ENCODE results near the gene SRGAP3.

DNA sequence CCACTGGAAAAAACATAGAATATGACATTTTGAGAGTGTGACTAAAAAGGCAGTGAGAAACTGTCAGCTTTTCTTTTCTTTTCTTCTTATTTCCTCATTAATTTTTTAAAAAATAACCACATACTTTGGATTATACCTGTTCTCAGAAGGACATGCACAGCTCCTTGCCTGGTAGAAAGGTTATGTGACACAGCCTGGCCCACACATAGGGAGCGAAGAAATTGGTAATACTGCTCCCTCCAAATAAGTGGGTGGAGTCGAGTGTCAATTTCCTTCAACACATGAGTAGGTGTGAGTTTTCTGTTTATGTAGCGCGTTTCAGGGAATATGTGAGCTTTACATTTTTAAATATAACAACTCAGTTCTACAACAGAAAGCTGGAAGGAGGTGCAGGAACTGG, 257.2 kb downstream of the SRGAP3 start:
- TF ChIP-seq, protein P1, sequence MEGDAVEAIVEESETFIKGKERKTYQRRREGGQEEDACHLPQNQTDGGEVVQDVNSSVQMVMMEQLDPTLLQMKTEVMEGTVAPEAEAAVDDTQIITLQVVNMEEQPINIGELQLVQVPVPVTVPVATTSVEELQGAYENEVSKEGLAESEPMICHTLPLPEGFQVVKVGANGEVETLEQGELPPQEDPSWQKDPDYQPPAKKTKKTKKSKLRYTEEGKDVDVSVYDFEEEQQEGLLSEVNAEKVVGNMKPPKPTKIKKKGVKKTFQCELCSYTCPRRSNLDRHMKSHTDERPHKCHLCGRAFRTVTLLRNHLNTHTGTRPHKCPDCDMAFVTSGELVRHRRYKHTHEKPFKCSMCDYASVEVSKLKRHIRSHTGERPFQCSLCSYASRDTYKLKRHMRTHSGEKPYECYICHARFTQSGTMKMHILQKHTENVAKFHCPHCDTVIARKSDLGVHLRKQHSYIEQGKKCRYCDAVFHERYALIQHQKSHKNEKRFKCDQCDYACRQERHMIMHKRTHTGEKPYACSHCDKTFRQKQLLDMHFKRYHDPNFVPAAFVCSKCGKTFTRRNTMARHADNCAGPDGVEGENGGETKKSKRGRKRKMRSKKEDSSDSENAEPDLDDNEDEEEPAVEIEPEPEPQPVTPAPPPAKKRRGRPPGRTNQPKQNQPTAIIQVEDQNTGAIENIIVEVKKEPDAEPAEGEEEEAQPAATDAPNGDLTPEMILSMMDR (IDR thresholded peaks at IDR 0.05) = no peak
- TF ChIP-seq POLR2A (IDR thresholded peaks at IDR 0.05) = no peak
